Peyer's patch (tissue), 4 donors: ENCODE measurements around the gene TMEM107. TPM values are rescaled to one million over a fixed set of nuclear protein-coding genes. Genes with fewer than 3 reads are reported as not detected.
A peak's percentile ranks its signal among the peaks of the same experiment; 100 is the strongest.

Experiments used
- DNase-seq, 3 donors: peaks; one replicate each; pipeline ENCODE4 v3.0.0-alpha.2; 2017 to 2019
- H3K27ac ChIP-seq, 4 donors: fragments of 200-600 bp; sonication (generic); one replicate each; pipeline ENCODE4 v1.5.1; 2016 to 2019
- H3K27me3 ChIP-seq, 2 donors: fragments of 200-600 bp; sonication (generic); one replicate each; pipeline ENCODE4 v1.5.1; 2019
- H3K36me3 ChIP-seq, 3 donors: fragments of 200-600 bp; sonication (generic); one replicate each; pipeline ENCODE4 v1.5.1; 2016 to 2019
- H3K4me1 ChIP-seq, 4 donors: fragments of 200-600 bp; sonication (generic); one replicate each; pipeline ENCODE4 v1.5.1; 2016 to 2019
- H3K4me3 ChIP-seq, 4 donors: fragments of 200-600 bp; sonication (generic); 1 replicate in 3 of 4; 2 replicates in 1 of 4; pipeline ENCODE4 v1.5.1; 2016 to 2019; ENCODE audit warnings: mild to moderate bottlenecking in 1 of 4
- H3K9me3 ChIP-seq, 4 donors: fragments of 200-600 bp; sonication (generic); one replicate each; pipeline ENCODE4 v1.5.1; 2016 to 2019; ENCODE audit warnings: mild to moderate bottlenecking in 1 of 4
- POLR2A ChIP-seq, 2 donors: fragments of 450-650 bp; IDR thresholded peaks; one replicate each; pipeline ENCODE4 v1.5.1; 2017; ENCODE audit warnings: antibody characterized with exemption in 2 of 2, mild to moderate bottlenecking in 2 of 2, moderate library complexity in 2 of 2
- total RNA-seq, 4 donors: library from RNA; depleted of rRNA; stranded (reverse); fragments of >200 nt; gene quantifications; one replicate each; pipeline ENCODE4 v1.1.0, GENCODE V29; 2016
- TF ChIP-seq, protein P1 (sequence below), 6 experiments: fragments of 450-650 bp in 4 of 6; fragments of 200-600 bp in 2 of 6; sonication (generic) in 1 of 6; IDR thresholded peaks; one replicate each; pipeline ENCODE4 v1.5.1; 2017 to 2019; ENCODE audit warnings: antibody characterized with exemption in 6 of 6, mild to moderate bottlenecking in 3 of 6, moderate library complexity in 1 of 6

TMEM107 gene
- total RNA-seq, 4 donors from 2014 or later, result 6.5 to 27.2 (median 16.4) TPM

DNA sequence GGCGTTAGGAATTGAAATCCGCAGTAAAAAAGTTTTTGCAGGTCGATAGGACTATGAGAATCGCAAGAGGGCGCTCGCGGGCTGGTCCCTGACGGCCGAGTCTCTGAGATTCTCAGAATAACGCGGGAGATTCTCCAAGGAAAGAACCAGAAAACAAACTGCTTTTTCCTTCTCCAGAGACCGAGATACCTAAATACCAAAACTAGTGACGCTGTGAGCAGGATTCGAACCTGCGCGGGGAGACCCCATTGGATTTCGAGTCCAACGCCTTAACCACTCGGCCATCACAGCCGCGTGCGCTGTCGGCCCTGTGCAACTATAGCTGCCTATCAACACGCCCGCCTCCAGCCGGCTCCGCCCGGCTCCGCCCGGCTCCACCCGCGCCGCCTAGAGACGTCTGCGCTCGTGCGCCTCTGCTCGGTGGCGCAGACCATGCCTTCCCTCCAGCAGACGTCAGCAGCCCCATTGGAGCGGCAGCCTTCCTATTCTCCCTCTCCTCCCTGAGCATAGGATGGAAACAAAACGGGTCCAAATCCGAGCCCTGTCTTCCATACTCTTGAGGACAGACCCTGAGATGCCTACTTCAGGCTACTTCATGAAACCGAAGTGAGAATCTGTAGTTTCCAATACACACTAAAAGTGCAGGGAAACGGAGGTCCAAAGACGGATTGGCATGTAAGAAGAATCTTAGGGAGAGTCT lies 37.4 kb downstream of the TMEM107 start:
- peak overlapping the region; percentile 28 to 48 (median 38) for H3K4me3 ChIP-seq
- DNase-seq, result peak; percentile 93 to 98 (median 97)

GRCh38 chr17:8138374-8138671 lies 37.9 kb downstream of the TMEM107 start:
- H3K4me1 ChIP-seq, result peaks cover 0 to 19% (median 1%) of the 10 kb centered on the region in 4 donors
- no peak for TF ChIP-seq POLR2A (IDR thresholded peaks at IDR 0.05)
- TF ChIP-seq, protein P1, sequence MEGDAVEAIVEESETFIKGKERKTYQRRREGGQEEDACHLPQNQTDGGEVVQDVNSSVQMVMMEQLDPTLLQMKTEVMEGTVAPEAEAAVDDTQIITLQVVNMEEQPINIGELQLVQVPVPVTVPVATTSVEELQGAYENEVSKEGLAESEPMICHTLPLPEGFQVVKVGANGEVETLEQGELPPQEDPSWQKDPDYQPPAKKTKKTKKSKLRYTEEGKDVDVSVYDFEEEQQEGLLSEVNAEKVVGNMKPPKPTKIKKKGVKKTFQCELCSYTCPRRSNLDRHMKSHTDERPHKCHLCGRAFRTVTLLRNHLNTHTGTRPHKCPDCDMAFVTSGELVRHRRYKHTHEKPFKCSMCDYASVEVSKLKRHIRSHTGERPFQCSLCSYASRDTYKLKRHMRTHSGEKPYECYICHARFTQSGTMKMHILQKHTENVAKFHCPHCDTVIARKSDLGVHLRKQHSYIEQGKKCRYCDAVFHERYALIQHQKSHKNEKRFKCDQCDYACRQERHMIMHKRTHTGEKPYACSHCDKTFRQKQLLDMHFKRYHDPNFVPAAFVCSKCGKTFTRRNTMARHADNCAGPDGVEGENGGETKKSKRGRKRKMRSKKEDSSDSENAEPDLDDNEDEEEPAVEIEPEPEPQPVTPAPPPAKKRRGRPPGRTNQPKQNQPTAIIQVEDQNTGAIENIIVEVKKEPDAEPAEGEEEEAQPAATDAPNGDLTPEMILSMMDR (IDR thresholded peaks at IDR 0.05), result no peak
- H3K27me3 ChIP-seq, result no peaks in the 10 kb centered on the region
- H3K27ac ChIP-seq, result peak overlapping the region; percentile 81 to 89 (median 86)
- peaks cover 0 to 41% (median 0%) of the 10 kb centered on the region in 3 donors for H3K36me3 ChIP-seq
- DNase-seq, result no peak
- no peaks in the 10 kb centered on the region for H3K9me3 ChIP-seq
- peak overlapping the region; percentile 28 to 48 (median 38) for H3K4me3 ChIP-seq

More for the DNA sequence above, 37.4 kb downstream of the TMEM107 start:
- H3K9me3 ChIP-seq, result no peaks in the 10 kb centered on the region
- H3K27me3 ChIP-seq, result no peaks in the 10 kb centered on the region
- H3K36me3 ChIP-seq, result peaks cover 0 to 46% (median 0%) of the 10 kb centered on the region in 3 donors
- TF ChIP-seq, protein P1 (IDR thresholded peaks at IDR 0.05), result peak; percentile 83 to 96 (median 92)
- peak; percentile 34 to 66 for TF ChIP-seq POLR2A (IDR thresholded peaks at IDR 0.05)
- H3K27ac ChIP-seq, result peak overlapping the region; percentile 81 to 89 (median 86)
- peaks cover 0 to 19% (median 1%) of the 10 kb centered on the region in 4 donors for H3K4me1 ChIP-seq

- peak in 2 of 3 donors; percentile 50 to 55 for DNase-seq
- no peak for TF ChIP-seq POLR2A (IDR thresholded peaks at IDR 0.05)
- TF ChIP-seq, protein P1 (IDR thresholded peaks at IDR 0.05), result no peak
- peaks cover 0 to 19% (median 1%) of the 10 kb centered on the region in 4 donors for H3K4me1 ChIP-seq
Observed at GRCh38 chr17:8137645-8138373, 38.4 kb downstream of the TMEM107 start.

GRCh38 chr17:8133941-8134340 lies 42.2 kb downstream of the TMEM107 start:
- Histone ChIP-seq H3K9me3 (no peaks in the 10 kb centered on the region), H3K27me3 (no peaks in the 10 kb centered on the region), H3K4me3 (no peak overlapping the region), H3K4me1 (peaks cover 0 to 9% (median 0%) of the 10 kb centered on the region in 4 donors), H3K36me3 (no peaks in the 10 kb centered on the region), H3K27ac (no peak overlapping the region)
- DNase-seq, result no peak
- TF ChIP-seq, protein P1 (IDR thresholded peaks at IDR 0.05), result no peak
- no peak for TF ChIP-seq POLR2A (IDR thresholded peaks at IDR 0.05)

More at GRCh38 chr17:8137645-8138373, 38.4 kb downstream of the TMEM107 start:
- H3K36me3 ChIP-seq, result peaks cover 0 to 36% (median 0%) of the 10 kb centered on the region in 3 donors
- peak overlapping the region; percentile 81 to 89 (median 86) for H3K27ac ChIP-seq
- no peaks in the 10 kb centered on the region for H3K9me3 ChIP-seq
- H3K27me3 ChIP-seq, result no peaks in the 10 kb centered on the region
- peak overlapping the region; percentile 28 to 48 (median 38) for H3K4me3 ChIP-seq

DNA sequence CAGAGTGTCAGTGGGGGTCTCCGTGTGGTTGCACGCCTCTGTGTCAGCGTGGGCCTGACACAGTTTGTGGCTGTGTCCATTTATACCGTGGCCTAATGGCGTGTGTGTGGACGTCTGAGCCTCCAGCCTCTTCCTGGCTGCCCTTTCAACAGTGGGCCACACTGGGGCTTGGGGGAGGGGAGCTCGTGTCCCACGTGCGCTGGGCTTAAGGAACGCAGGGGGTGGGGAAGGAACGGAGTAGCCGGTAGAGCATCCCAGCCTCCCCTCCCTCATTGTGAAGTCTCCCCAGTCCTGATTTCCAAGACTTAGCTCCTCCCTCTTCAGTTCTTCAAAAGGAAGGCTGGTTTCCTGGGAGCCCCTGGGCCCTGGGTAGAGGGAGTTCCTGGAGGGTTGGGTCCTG lies 42.8 kb downstream of the TMEM107 start:
- no peak for TF ChIP-seq POLR2A (IDR thresholded peaks at IDR 0.05)
- TF ChIP-seq, protein P1 (IDR thresholded peaks at IDR 0.05), result no peak
- Histone ChIP-seq H3K4me1 (peaks cover 0 to 7% (median 0%) of the 10 kb centered on the region in 4 donors), H3K27me3 (no peaks in the 10 kb centered on the region), H3K9me3 (no peaks in the 10 kb centered on the region), H3K27ac (no peak overlapping the region), H3K4me3 (no peak overlapping the region), H3K36me3 (no peaks in the 10 kb centered on the region)
- DNase-seq, result no peak
